Keratinocyte (primary cell): Measurements from ENCODE around the gene MLH1. TPM values are rescaled to one million over a fixed set of nuclear protein-coding genes. Genes with fewer than 3 reads are reported as not detected.

Experiments used
- DNase-seq: peaks from one replicate; pipeline ENCODE4 v3.0.0-alpha.2; 2011; ENCODE audit warnings: low read depth, missing footprints, low spot score
- FAIRE-seq: peaks from 2 replicates; lab custom pipeline; 2011; peaks lifted over from hg19 to GRCh38; lab: Jason Lieb, UNC
- H2AFZ ChIP-seq: 2 replicates; pipeline ENCODE4 v1.6.0; 2012; ENCODE audit warnings: low read length, control low read depth, inconsistent platforms; ENCODE audit not compliant: control insufficient read depth
- H3K27ac ChIP-seq: 2 replicates; pipeline ENCODE4 v1.5.1; 2011; ENCODE audit warnings: low read length; ENCODE audit not compliant: control insufficient read depth, insufficient read depth
- H3K27me3 ChIP-seq: 3 replicates; pipeline ENCODE4 v1.6.0; 2011; ENCODE audit warnings: low read length; ENCODE audit not compliant: control insufficient read depth, insufficient read depth; ENCODE audit errors: extremely low read depth
- H3K36me3 ChIP-seq, 2 experiments: 2 replicates in 1 of 2; 3 replicates in 1 of 2; pipeline ENCODE4 v1.5.1; 2011; ENCODE audit warnings: low read length in 2 of 2, mild to moderate bottlenecking in 1 of 2; ENCODE audit not compliant: control insufficient read depth in 2 of 2, insufficient read depth in 2 of 2; ENCODE audit errors: extremely low read depth in 1 of 2
- H3K4me1 ChIP-seq: 3 replicates; pipeline ENCODE4 v1.5.1; 2011; ENCODE audit warnings: low read length; ENCODE audit not compliant: control insufficient read depth, insufficient read depth; ENCODE audit errors: extremely low read depth
- H3K4me2 ChIP-seq: 3 replicates; pipeline ENCODE4 v1.6.0; 2011; ENCODE audit warnings: low read depth, low read length; ENCODE audit not compliant: control insufficient read depth, insufficient read depth; ENCODE audit errors: extremely low read depth
- H3K4me3 ChIP-seq, 3 experiments: fragments of 200-600 bp in 1 of 3; sonication (generic) in 1 of 3; 2 replicates in 2 of 3; 3 replicates in 1 of 3; pipeline ENCODE4 v1.5.1; 2011 to 2016; ENCODE audit warnings: low read length in 3 of 3, mild to moderate bottlenecking in 3 of 3, control low read depth in 2 of 3, inconsistent platforms in 1 of 3, low read depth in 1 of 3, mixed read lengths in 1 of 3, mixed run types in 1 of 3, moderate library complexity in 1 of 3; ENCODE audit not compliant: control insufficient read depth in 2 of 3, insufficient read depth in 2 of 3; ENCODE audit errors: extremely low read depth in 1 of 3
- H3K79me2 ChIP-seq: 2 replicates; pipeline ENCODE4 v1.6.0; 2012; ENCODE audit warnings: low read length; ENCODE audit not compliant: control insufficient read depth, insufficient read depth
- H3K9ac ChIP-seq: 3 replicates; pipeline ENCODE4 v1.6.0; 2011; ENCODE audit warnings: low read length; ENCODE audit not compliant: control insufficient read depth, insufficient read depth; ENCODE audit errors: extremely low read depth
- H3K9me1 ChIP-seq: 3 replicates; pipeline ENCODE4 v1.6.0; 2011; ENCODE audit warnings: low read length; ENCODE audit not compliant: control insufficient read depth, insufficient read depth; ENCODE audit errors: extremely low read depth
- H3K9me3 ChIP-seq: 2 replicates; pipeline ENCODE4 v1.5.1; 2012; ENCODE audit warnings: low read depth, low read length; ENCODE audit not compliant: control insufficient read depth
- H4K20me1 ChIP-seq: 3 replicates; pipeline ENCODE4 v1.6.0; 2011; ENCODE audit warnings: low read length; ENCODE audit not compliant: control insufficient read depth, insufficient read depth; ENCODE audit errors: extremely low read depth
- CTCF ChIP-seq, 3 experiments: IDR thresholded peaks in 1 of 3; conservative IDR thresholded peaks in 1 of 3; optimal IDR thresholded peaks in 1 of 3; 2 replicates in 2 of 3; 3 replicates in 1 of 3; pipeline versions ENCODE3 to v1.5.1; 2011; ENCODE audit warnings: low read length in 3 of 3, mild to moderate bottlenecking in 3 of 3, moderate library complexity in 2 of 3, control low read depth in 1 of 3, inconsistent platforms in 1 of 3; ENCODE audit not compliant: insufficient read depth in 2 of 3; ENCODE audit errors: extremely low read depth in 1 of 3
- EZH2 ChIP-seq: IDR thresholded peaks from one replicate; pipeline ENCODE4 v1.6.1; 2012; ENCODE audit warnings: inconsistent platforms, mild to moderate bottlenecking, low read length, moderate library complexity
- dilution Hi-C: fragments of 300-500 bp; cut with MboI; formaldehyde crosslinking; loops from one replicate; pipeline ENCODE4 v1.7.0; 2020; ENCODE audit warnings: low sequenced_read_pairs; ENCODE audit not compliant: extremely low pct_ligation_motif_present
- polyA plus RNA-seq, 5 experiments: library from polyadenylated mRNA; depleted of rRNA in 3 of 5; stranded (reverse) in 3 of 5; stranded (forward) in 1 of 5; unstranded in 1 of 5; fragments of >200 nt; gene quantifications; 1 replicate in 1 of 5; 2 replicates in 3 of 5; 3 replicates in 1 of 5; pipeline versions ENCODE4 v1.2.1 to v1.2.3, GENCODE V29; 2011 to 2012; ENCODE audit warnings: missing spikeins in 2 of 5, low read depth in 1 of 5, low replicate concordance in 1 of 5

Gene MLH1
- polyA plus RNA-seq, 1 donor (not counting 4 experiments of a cell fraction or from before 2014, with no cell fraction given) = 44.7 TPM

- Histone ChIP-seq H3K4me2 (no peak overlapping the region), H3K27ac (no peak overlapping the region), H4K20me1 (no peaks in the 10 kb centered on the region), H3K4me1 (no peaks in the 10 kb centered on the region), H3K36me3 (peaks cover 7 to 15% of the 10 kb centered on the region in 2 experiments), H3K9me1 (no peaks in the 10 kb centered on the region), H3K9ac (no peak overlapping the region), H3K4me3 (no peak overlapping the region), H3K27me3 (no peaks in the 10 kb centered on the region), H3K79me2 (peaks cover 5% of the 10 kb centered on the region), H2AFZ (no peak overlapping the region), H3K9me3 (no peaks in the 10 kb centered on the region)
- dilution Hi-C loops = no loop called here
- FAIRE-seq (no peak), DNase-seq (no peak)
- TF ChIP-seq CTCF (optimal IDR thresholded peaks at IDR 0.05 in 1 of 3, IDR thresholded peaks at IDR 0.05 in 1 of 3, conservative IDR thresholded peaks at IDR 0.05 in 1 of 3; ENCODE audit: extremely low read depth in 1 of 3, insufficient read depth in 2 of 3, low read length in 3 of 3) = no peak
- TF ChIP-seq EZH2 = no peak
Observed at GRCh38 chr3:37096288-37096687, 103.0 kb downstream of the MLH1 start.

- no peak for FAIRE-seq
- TF ChIP-seq CTCF (optimal IDR thresholded peaks at IDR 0.05 in 1 of 3, IDR thresholded peaks at IDR 0.05 in 1 of 3, conservative IDR thresholded peaks at IDR 0.05 in 1 of 3; ENCODE audit: extremely low read depth in 1 of 3, insufficient read depth in 2 of 3, low read length in 3 of 3) (no peak), EZH2 (no peak)
- dilution Hi-C loops = no loop called here
- Histone ChIP-seq H3K4me2 (no peak overlapping the region), H3K27me3 (no peaks in the 10 kb centered on the region), H3K9me1 (no peaks in the 10 kb centered on the region), H3K27ac (no peak overlapping the region), H3K4me3 (no peak overlapping the region), H3K4me1 (peaks cover 3% of the 10 kb centered on the region), H3K36me3 (peaks cover 7 to 18% of the 10 kb centered on the region in 2 experiments), H4K20me1 (no peaks in the 10 kb centered on the region), H2AFZ (no peak overlapping the region), H3K9me3 (no peaks in the 10 kb centered on the region), H3K9ac (no peak overlapping the region), H3K79me2 (peaks cover 8% of the 10 kb centered on the region)
- no peak for DNase-seq
Observed at GRCh38 chr3:37096975-37097374, 103.7 kb downstream of the MLH1 start.
